Mammary epithelial cell (primary cell): ENCODE measurements around the gene SCML1.

Source experiments
- CTCF ChIP-seq, 2 donors: IDR thresholded peaks in 1 of 2; conservative IDR thresholded peaks in 1 of 2; 2 replicates each; pipeline ENCODE4 v1.5.1; 2011 to 2012; ENCODE audit warnings: inconsistent platforms in 2 of 2, low read length in 2 of 2, mild to moderate bottlenecking in 2 of 2, control low read depth in 1 of 2, low read depth in 1 of 2; ENCODE audit not compliant: insufficient read depth in 1 of 2; ENCODE audit errors: extremely low read depth in 1 of 2
- EZH2 ChIP-seq: IDR thresholded peaks from 2 replicates; pipeline ENCODE4 v1.6.1; 2012; ENCODE audit warnings: low read length, inconsistent platforms, borderline replicate concordance

- TF ChIP-seq CTCF (conservative IDR thresholded peaks at IDR 0.05 in 1 of 2, IDR thresholded peaks at IDR 0.05 in 1 of 2; ENCODE audit: extremely low read depth in 1 of 2, insufficient read depth in 1 of 2, low read depth in 1 of 2, low read length in 2 of 2) (peak; percentile 42 to 45), EZH2 (no peak)
Measured at GRCh38 chrX:17744896-17745523, 7.7 kb downstream of the SCML1 start.
